GM04503 (cell line): ENCODE results near the gene SLC25A17.
"Not testable (repeated sequence)": the region's sequence is repeated elsewhere in the genome, so short reads cannot be mapped to it uniquely, and the experiment has no call there.

Experiments used
- DNase-seq: peaks from one replicate; pipeline ENCODE4 v3.0.0-alpha.2; 2012; ENCODE audit warnings: low read depth

The SLC25A17 gene

GRCh38 chr22:40757071-40757470 is 62.1 kb downstream of the SLC25A17 start:
- DNase-seq, result no peak

- no peak for DNase-seq
Measured at GRCh38 chr22:40753114-40753513, 66.0 kb downstream of the SLC25A17 start.

DNA sequence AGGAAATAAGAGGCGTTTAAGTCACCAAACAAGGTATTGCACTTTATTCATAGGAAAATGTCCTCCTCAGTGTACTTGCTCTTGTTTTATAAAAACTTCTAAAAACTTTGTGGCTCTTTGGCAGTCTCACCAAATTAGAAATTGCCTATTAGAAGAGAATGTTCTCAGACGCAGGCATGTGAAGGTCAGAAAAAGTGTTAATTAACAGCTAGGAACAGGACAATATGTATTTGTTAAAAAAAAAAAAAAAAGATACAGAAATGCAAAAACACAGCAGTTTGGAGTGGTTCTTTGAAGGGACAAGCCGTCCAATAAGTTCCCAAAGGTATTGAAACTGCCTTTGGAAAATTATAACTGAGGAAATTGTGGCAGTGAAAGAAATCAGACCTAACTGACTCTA is 67.9 kb downstream of the SLC25A17 start:
- no peak for DNase-seq

DNA sequence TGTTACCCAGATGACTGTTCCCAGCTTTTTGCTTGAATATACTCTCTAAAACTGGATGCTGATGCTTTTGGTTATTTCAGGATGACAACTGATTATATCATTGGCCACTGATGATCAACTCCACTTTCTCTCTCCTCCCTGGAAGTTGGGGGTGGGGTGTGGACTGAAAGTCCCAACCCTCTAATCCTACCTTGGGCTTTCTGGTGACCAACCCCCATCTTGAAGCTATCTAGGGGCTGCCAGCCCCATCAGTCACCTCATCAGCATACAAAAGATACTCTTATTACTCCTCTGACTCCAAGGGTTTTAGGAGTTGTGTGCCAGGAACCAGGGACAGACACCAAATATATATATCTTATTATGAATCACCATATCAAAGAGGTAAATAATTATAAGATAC is 69.3 kb downstream of the SLC25A17 start:
- no peak for DNase-seq

GRCh38 chr22:40748388-40749355 is 70.5 kb downstream of the SLC25A17 start:
- DNase-seq, result no peak

- no peak for DNase-seq
Measured at GRCh38 chr22:40747361-40747760, 71.8 kb downstream of the SLC25A17 start.

- no peak for DNase-seq
Measured at GRCh38 chr22:40746428-40747220, 72.5 kb downstream of the SLC25A17 start.

GRCh38 chr22:40743768-40744167 is 75.4 kb downstream of the SLC25A17 start:
- no peak for DNase-seq

GRCh38 chr22:40741116-40741515 is 78.0 kb downstream of the SLC25A17 start:
- no peak for DNase-seq

DNA sequence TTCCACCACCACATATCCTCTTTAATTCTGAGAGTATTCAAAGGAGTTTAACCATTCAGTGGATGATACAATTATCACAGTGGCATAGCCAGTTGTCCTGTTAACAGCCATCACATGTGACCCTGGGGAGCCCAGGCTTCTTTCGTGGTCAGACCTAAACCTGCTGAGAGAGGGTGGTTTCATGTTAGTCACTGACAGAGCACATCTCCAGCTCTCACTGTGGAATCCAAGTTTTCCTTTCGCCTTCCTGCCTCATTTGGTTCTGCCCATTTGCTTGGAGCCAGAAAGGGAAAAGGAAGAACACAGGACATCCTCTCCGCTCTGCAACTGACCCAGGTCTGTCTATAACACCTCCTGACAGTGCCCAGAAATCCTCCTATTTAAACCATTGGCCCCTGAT is 79.4 kb downstream of the SLC25A17 start:
- no peak for DNase-seq

DNA sequence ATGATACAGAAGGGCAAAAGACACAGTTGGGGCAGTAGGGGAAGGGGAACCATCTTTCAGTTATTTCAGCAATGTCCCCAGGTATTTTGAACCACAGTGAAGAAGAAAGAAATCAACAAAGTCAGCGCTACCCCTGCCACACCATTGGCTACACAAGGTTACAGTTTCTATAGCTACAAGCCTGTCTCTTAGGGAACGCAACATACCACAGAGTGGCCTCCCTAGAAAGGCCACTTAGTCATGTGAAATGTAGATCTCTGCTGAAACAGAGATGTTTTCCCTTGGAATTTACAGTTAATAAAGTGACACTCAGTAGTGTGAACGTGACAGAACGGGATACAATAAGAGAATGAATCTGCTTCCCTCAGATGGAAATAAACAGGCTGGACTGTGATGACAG is 85.2 kb downstream of the SLC25A17 start:
- no peak for DNase-seq

DNA sequence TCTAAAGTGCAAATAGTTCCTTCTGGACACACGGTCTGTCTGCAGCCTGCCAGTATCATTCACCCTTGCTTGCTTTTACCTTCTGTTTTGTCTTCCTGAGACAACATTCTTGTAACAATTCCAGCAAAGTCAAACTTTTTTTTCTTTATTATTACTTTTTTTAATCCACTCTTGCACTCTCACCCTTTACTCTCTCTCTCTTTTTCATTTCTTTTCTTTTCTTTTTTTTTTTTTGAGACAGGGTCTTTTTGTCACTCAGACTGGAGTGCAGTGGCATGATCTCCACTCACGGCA is 86.2 kb downstream of the SLC25A17 start:
- DNase-seq, result no peak

- DNase-seq, result no peak
Measured at GRCh38 chr22:40729284-40729683, 89.9 kb downstream of the SLC25A17 start.

DNA sequence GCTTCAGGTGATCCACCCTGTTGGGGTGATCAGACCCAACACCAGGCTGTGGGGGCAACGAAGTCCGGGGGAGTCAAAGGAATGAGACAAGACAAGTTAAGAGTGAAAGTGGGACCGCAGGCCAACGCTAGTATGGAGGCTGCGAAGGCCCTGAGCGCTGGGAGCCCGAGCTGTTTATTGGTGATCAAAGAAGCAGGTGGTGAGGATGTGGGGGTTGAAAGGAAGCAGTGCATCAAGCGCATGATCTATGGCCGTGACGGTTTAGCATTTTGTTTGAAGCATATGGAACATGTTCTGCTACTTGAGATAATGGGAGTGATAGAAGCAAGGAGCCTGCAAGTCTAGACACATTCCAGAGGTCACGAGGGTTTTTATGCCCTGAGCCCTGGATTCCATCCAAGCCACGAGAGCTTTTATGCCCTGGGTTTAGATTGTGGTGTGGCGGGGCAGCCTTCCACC is 90.4 kb downstream of the SLC25A17 start:
- DNase-seq, result no peak

- no peak for DNase-seq
Measured at GRCh38 chr22:40727964-40728615, 91.1 kb downstream of the SLC25A17 start.

GRCh38 chr22:40727070-40727963 is 91.8 kb downstream of the SLC25A17 start:
- no peak for DNase-seq

DNA sequence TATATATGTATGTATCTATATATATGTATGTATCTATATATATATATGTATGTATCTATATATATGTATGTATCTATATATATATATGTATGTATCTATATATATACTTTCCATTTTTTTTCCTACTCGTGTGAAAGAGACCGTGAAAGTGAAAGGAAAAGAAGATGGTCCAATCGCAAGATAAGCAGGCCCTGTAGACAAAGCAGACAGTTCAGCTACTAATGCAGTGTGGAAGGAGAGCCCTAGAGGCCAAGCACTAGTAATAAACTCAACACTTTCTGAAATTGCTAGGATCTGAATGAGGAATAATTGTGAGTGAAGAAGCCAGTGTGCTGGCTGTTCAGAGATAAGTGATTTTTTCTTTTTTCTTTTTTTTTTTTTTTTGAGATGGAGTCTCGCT is 92.6 kb downstream of the SLC25A17 start:
- no peak for DNase-seq

DNA sequence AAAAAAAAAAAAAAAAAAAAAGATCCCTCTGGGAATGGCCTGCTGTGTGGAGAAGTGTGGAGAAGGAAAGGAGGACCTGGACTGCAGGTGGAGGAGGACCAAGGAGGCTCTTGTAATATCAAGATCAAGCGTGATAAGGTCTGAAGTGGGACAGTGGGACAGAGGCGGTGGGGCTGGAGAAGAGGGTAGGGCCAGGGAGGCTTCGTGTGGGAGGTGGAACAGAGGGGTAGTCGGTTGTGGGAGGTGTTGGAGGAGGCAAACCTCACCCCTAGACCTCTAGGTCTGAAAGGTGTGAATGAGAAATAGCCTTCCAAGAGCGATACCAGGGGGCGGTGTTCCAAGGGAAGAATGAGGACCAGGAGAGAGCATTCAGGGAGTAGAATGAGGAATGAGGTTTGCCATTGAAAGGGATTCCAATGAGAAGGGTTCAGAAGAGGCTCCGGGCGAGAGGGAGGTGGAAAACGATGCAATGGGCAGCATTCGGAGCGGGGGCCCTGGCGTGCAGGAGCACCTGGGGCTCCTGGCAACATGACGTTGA is 95.7 kb downstream of the SLC25A17 start:
- no peak for DNase-seq

DNA sequence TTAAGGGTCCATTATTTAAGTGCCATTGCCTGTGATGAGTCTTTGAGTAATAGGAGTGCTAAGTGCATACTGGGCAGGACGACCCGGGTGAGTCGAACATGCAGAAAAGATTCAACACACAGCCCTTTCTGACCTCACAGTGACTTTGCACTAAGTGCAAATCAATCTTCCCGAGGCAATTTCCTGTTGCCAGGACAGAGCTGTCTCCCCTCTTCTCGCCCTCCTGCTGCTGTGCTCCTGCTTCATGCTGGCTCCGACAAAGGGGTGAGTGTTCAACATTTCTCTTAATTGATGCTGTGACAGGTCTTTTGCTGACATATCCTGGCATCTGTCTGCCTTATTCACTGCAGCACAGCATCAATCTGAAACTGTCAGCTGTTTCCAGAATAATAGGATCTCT is 97.9 kb downstream of the SLC25A17 start:
- no peak for DNase-seq

DNA sequence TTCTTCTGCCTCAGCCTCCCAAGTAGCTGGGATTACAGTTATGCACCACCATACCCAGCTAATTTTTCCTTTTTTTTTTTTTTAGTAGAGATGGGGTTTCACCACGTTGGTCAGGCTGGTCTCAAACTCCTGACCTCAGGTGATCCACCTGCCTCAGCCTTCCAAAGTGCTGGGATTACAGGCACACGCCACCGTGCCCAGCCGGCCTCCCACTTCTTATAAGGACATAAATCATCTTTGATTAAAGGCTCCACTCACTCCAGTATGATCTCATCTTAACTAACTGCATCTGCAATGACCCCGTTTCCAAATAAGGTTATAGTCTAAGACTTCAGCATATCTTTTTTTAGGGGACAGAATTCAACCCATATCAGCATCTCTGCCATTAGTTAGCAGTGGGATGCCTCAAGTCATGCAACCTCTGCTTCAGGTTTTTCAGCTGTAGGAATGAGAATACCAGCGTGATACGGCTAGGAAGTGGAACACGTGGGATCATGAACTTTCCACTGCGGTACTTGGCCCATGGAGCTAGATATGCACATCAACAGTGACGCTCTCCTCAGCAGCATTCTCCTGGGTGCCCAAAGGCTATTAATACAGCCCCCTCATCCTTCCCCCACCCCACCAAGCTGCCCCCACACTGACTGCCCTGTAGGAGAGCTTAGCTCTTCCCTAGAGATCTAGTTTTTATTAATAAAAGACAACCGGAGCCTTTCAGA is 98.4 kb downstream of the SLC25A17 start:
- no peak for DNase-seq

GRCh38 chr22:40720156-40720537 is 99.0 kb downstream of the SLC25A17 start:
- not testable (repeated sequence) for DNase-seq
